8988T (cell line): Measurements from ENCODE around the gene NOXO1.
"Not testable (repeated sequence)": the region's sequence is repeated elsewhere in the genome, so short reads cannot be mapped to it uniquely, and the experiment has no call there.

Experiments used
- DNase-seq: peaks from one replicate; pipeline ENCODE4 v3.0.0; 2011

NOXO1 gene

GRCh38 chr16:1981398-1981836, at the start of gene NOXO1:
Gene NOXO1 (minus strand): TSS chr16:1981469. CDS start chr16:1981179, 290 bp downstream.
- no peak for DNase-seq

GRCh38 chr16:2030036-2030435, 48.8 kb upstream of the NOXO1 start:
- DNase-seq = no peak

- no peak for DNase-seq
These were observed 48.1 kb upstream of the NOXO1 start for GRCh38 chr16:2029350-2029749.

- no peak for DNase-seq
These were observed 47.5 kb upstream of the NOXO1 start for GRCh38 chr16:2028620-2029220.

- no peak for DNase-seq
These were observed 46.9 kb upstream of the NOXO1 start for GRCh38 chr16:2028146-2028545.

GRCh38 chr16:2027024-2028010, 46.0 kb upstream of the NOXO1 start:
- DNase-seq = no peak

GRCh38 chr16:2026461-2027023, 45.3 kb upstream of the NOXO1 start, which contains the start of gene NHERF2:
Gene NHERF2 (plus strand): TSS chr16:2026902. CDS start chr16:2027006, 104 bp downstream.
- peak; percentile 91 for DNase-seq

GRCh38 chr16:2025878-2026460, 44.7 kb upstream of the NOXO1 start:
- DNase-seq = no peak

GRCh38 chr16:2025251-2025650, 44.0 kb upstream of the NOXO1 start:
- DNase-seq = no peak

- no peak for DNase-seq
These were observed 42.8 kb upstream of the NOXO1 start for GRCh38 chr16:2024032-2024420.

- peak; percentile 97 for DNase-seq
These were observed 42.1 kb upstream of the NOXO1 start for GRCh38 chr16:2023092-2024031.

- DNase-seq = no peak
These were observed 41.4 kb upstream of the NOXO1 start for GRCh38 chr16:2022723-2023091.

- DNase-seq = no peak
These were observed 38.9 kb upstream of the NOXO1 start for GRCh38 chr16:2019921-2020831.

- DNase-seq = no peak
These were observed 38.2 kb upstream of the NOXO1 start, which contains the start of gene NPW for GRCh38 chr16:2019518-2019920. Gene NPW (plus strand): TSS chr16:2019785.

GRCh38 chr16:2016407-2016922, 35.2 kb upstream of the NOXO1 start:
- no peak for DNase-seq

GRCh38 chr16:2015947-2016208, 34.6 kb upstream of the NOXO1 start:
- no peak for DNase-seq

GRCh38 chr16:2015117-2015946, 34.1 kb upstream of the NOXO1 start:
- no peak for DNase-seq

- no peak for DNase-seq
These were observed 32.3 kb upstream of the NOXO1 start for GRCh38 chr16:2013527-2013926.

GRCh38 chr16:2011726-2012125, 30.5 kb upstream of the NOXO1 start:
- not testable (repeated sequence) for DNase-seq
